ENCODE data around the gene ARIH2.

Gene ARIH2

GRCh38 chr3:48929358-48930035 is 10.9 kb downstream of the ARIH2 start:
- DNase-seq (ENCODE audit: low spot score): no peak

GRCh38 chr3:48930590-48930989 is 11.9 kb downstream of the ARIH2 start:
- no peak for DNase-seq (ENCODE audit: low spot score)

GRCh38 chr3:48931944-48932580 is 13.4 kb downstream of the ARIH2 start:
- DNase-seq (ENCODE audit: low spot score): no peak

GRCh38 chr3:48934333-48934991 is 15.8 kb downstream of the ARIH2 start:
- no peak for DNase-seq (ENCODE audit: low spot score)

GRCh38 chr3:48935530-48935929 is 16.9 kb downstream of the ARIH2 start:
- DNase-seq (ENCODE audit: low spot score): no peak

GRCh38 chr3:48938156-48938555 is 19.5 kb downstream of the ARIH2 start:
- DNase-seq (ENCODE audit: low spot score): no peak

- DNase-seq (ENCODE audit: low spot score): no peak
Observed at GRCh38 chr3:48938689-48939088, 20.0 kb downstream of the ARIH2 start.

- no peak for DNase-seq (ENCODE audit: low spot score)
Observed at GRCh38 chr3:48945432-48945831, 26.8 kb downstream of the ARIH2 start.

GRCh38 chr3:48945891-48946549 is 27.4 kb downstream of the ARIH2 start:
- no peak for DNase-seq (ENCODE audit: low spot score)

GRCh38 chr3:48949376-48949717 is 30.7 kb downstream of the ARIH2 start:
- DNase-seq (ENCODE audit: low spot score): no peak

- no peak for DNase-seq (ENCODE audit: low spot score)
Observed at GRCh38 chr3:48950051-48950450, 31.4 kb downstream of the ARIH2 start.

- DNase-seq (ENCODE audit: low spot score): no peak
Observed at GRCh38 chr3:48951764-48952163, 33.1 kb downstream of the ARIH2 start.

- no peak for DNase-seq (ENCODE audit: low spot score)
Observed at GRCh38 chr3:48952510-48953118, 34.0 kb downstream of the ARIH2 start.

GRCh38 chr3:48957006-48957705 is 38.5 kb downstream of the ARIH2 start:
- DNase-seq (ENCODE audit: low spot score): no peak

- DNase-seq (ENCODE audit: low spot score): no peak
Observed at GRCh38 chr3:48960841-48961413, 42.3 kb downstream of the ARIH2 start.

- DNase-seq (ENCODE audit: low spot score): no peak
Observed at GRCh38 chr3:48962340-48962739, 43.7 kb downstream of the ARIH2 start.

- DNase-seq (ENCODE audit: low spot score): no peak
Observed at GRCh38 chr3:48962939-48963338, 44.3 kb downstream of the ARIH2 start.

- no peak for DNase-seq (ENCODE audit: low spot score)
Observed at GRCh38 chr3:48963591-48963990, 44.9 kb downstream of the ARIH2 start.

GRCh38 chr3:48966367-48966766 is 47.7 kb downstream of the ARIH2 start:
- DNase-seq (ENCODE audit: low spot score): no peak

- DNase-seq (ENCODE audit: low spot score): no peak
Observed at GRCh38 chr3:48966876-48967361, 48.3 kb downstream of the ARIH2 start.

GRCh38 chr3:48970586-48970985 is 51.9 kb downstream of the ARIH2 start:
- DNase-seq (ENCODE audit: low spot score): no peak
